Lower leg skin (tissue), 4 donors: Measurements from ENCODE around the gene E2F7. TPM values are rescaled to one million over a fixed set of nuclear protein-coding genes. Genes with fewer than 3 reads are reported as not detected.

Experiments used
- DNase-seq, 2 donors: peaks; one replicate each; pipeline ENCODE4 v3.0.0-alpha.2; 2019; ENCODE audit warnings: low spot score in 2 of 2
- H3K4me3 ChIP-seq: fragments of 200-600 bp; sonication (generic); 2 replicates; pipeline ENCODE4 v1.5.1; 2017; ENCODE audit warnings: mild to moderate bottlenecking, low read depth; ENCODE audit not compliant: poor library complexity, severe bottlenecking
- POLR2A ChIP-seq, 2 donors: fragments of 450-650 bp; IDR thresholded peaks; one replicate each; pipeline ENCODE4 v1.6.1; 2016 to 2017; ENCODE audit warnings: antibody characterized with exemption in 2 of 2, mild to moderate bottlenecking in 1 of 2, moderate library complexity in 1 of 2
- WGBS, 2 donors: methylation state at CpG; one replicate each; pipeline ENCODE4 v1.1.5; 2018; 5-methylcytosine and 5-hydroxymethylcytosine counted together
- intact Hi-C: fragments of 100-400 bp; cut with DNase I; formaldehyde crosslinking; loops from one replicate; pipeline ENCODE4 v1.15.0; 2023; ENCODE audit warnings: low total_unique reads
- total RNA-seq, 4 donors: library from RNA; depleted of rRNA; stranded (reverse); fragments of >200 nt; gene quantifications; one replicate each; pipeline ENCODE4 v1.1.0, GENCODE V29; 2016
- TF ChIP-seq, protein P1 (sequence below), 3 donors: fragments of 450-650 bp; IDR thresholded peaks; one replicate each; pipeline ENCODE4 v1.5.1; 2016; ENCODE audit warnings: antibody characterized with exemption in 3 of 3, mild to moderate bottlenecking in 3 of 3, moderate library complexity in 2 of 3

E2F7 gene
- total RNA-seq, 4 donors from 2014 or later, result 0.71 to 2.0 (median 1.5) TPM

DNA sequence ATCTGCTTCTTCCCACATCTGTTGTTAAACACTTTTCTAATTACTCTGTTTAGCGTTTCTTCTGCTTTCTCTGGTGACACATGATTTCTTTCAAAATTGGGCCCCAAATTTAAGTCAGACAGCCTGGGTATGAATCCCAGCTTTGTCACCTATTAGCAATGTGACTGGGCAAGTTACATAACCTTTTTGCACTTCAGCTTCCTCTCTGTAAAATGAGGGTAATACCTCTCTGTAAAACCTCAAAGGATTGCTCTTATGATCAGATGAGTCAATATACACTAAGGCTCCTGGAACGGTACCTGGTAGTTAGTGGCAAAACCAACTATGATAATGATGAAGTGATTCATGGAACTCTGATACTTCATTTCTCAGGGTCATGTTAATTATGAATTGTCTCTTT, 33.0 kb downstream of the E2F7 start:
- H3K4me3 ChIP-seq, result no peak overlapping the region
- 76 to 79% methylated on average over 2 of the region's 2 CpGs for WGBS, 2 donors
- intact Hi-C loops, result no loop called here
- no peak for DNase-seq
- no peak for TF ChIP-seq POLR2A (IDR thresholded peaks at IDR 0.05)
- TF ChIP-seq, protein P1, sequence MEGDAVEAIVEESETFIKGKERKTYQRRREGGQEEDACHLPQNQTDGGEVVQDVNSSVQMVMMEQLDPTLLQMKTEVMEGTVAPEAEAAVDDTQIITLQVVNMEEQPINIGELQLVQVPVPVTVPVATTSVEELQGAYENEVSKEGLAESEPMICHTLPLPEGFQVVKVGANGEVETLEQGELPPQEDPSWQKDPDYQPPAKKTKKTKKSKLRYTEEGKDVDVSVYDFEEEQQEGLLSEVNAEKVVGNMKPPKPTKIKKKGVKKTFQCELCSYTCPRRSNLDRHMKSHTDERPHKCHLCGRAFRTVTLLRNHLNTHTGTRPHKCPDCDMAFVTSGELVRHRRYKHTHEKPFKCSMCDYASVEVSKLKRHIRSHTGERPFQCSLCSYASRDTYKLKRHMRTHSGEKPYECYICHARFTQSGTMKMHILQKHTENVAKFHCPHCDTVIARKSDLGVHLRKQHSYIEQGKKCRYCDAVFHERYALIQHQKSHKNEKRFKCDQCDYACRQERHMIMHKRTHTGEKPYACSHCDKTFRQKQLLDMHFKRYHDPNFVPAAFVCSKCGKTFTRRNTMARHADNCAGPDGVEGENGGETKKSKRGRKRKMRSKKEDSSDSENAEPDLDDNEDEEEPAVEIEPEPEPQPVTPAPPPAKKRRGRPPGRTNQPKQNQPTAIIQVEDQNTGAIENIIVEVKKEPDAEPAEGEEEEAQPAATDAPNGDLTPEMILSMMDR (IDR thresholded peaks at IDR 0.05), result no peak

DNA sequence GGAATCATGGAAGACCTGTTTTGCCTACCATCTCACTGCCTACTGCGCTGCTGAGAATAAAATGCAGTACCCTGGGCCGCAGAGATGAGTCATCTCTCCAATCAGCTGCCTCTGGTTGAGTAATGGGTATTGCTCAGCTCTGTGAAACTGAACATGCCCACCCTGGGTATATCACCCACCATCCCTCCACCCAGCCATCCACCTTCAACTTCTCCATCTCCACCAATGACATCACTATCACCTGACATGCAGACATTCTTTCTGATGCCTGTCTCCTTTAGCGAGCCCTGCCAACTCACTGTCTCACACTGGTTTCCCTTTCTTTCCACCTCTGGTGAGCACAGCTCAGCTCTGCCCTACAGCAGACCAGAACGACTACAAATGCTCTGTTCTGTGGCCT, 33.6 kb downstream of the E2F7 start:
- no peak for DNase-seq
- H3K4me3 ChIP-seq, result no peak overlapping the region
- intact Hi-C loops, result no loop called here
- TF ChIP-seq POLR2A (IDR thresholded peaks at IDR 0.05), result no peak
- TF ChIP-seq, protein P1 (IDR thresholded peaks at IDR 0.05), result no peak
- WGBS, 2 donors, result 91 to 92% methylated on average over 4 of the region's 4 CpGs

DNA sequence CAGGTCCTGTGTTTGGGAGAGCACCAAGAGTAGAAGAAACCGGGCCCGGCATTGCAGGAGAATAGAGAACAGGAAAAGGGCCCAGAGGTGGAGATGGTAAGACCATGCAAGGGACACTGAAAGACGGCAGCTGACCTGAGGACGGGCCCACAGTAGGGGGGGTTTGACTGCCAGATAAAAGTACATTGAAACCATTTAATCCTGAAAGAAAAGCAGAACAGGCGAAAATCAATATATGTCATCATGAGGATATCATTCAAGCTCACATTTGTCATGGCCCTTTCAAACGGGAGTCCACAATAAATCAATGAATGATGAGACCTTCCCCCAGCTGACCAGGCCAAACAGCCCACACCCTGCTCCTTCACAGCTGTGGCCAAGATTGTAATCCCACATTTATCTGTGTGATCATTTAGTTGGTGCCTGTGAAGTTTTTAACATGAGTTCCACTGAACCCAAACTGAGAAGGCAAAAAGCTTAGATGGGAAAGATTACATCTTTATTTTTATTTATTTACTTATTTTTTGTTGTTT, 39.5 kb downstream of the E2F7 start:
- WGBS, 2 donors, result 84 to 89% methylated on average over 6 of the region's 6 CpGs
- intact Hi-C loops, result no loop called here
- TF ChIP-seq POLR2A (IDR thresholded peaks at IDR 0.05), result no peak
- TF ChIP-seq, protein P1 (IDR thresholded peaks at IDR 0.05), result no peak
- no peak overlapping the region for H3K4me3 ChIP-seq
- DNase-seq, result no peak

DNA sequence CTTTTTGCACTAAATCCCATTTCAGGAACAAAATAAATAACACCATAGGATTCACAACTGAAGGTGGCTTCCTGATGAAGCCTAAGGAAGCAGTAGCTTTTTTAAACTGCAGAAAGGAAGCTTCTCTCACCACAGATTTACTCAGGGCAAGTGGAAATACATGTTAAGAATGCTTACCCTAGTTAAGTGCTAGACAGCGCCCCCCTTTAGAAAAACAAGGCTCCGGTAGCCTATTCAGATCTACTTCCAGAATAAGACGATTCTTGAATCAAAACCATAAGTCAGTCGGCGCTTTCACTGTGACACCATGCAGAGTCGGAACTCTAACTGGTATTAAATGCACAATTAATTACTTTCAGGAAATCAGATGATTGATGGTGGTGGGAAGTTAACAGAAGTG, 41.9 kb downstream of the E2F7 start:
- TF ChIP-seq POLR2A (IDR thresholded peaks at IDR 0.05), result no peak
- TF ChIP-seq, protein P1 (IDR thresholded peaks at IDR 0.05), result no peak
- 82 to 90% methylated on average over 6 of the region's 6 CpGs for WGBS, 2 donors
- no peak for DNase-seq
- H3K4me3 ChIP-seq, result no peak overlapping the region
- intact Hi-C loops, result no loop called here

DNA sequence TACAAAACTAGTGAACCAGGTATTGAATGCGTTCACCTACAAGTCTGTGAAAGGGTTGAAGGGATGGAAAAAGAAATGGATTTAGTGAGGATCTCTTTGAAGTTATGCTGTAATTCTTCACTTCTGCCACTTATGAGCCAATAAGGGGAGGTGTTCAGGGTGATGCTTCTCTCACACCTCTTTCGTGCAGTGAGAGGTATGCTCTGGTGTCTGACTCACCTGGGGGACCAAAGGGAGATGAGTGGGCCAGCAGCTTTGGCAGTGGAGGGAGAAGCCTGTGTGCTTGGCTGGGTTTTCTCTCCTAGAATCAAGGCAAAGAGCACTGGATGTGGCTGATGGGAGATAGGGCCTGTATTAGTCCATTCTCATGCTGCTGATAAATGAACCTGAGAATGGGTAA, 45.4 kb downstream of the E2F7 start:
- no peak overlapping the region for H3K4me3 ChIP-seq
- WGBS, 2 donors, result 89 to 98% methylated on average over 2 of the region's 2 CpGs
- TF ChIP-seq POLR2A (IDR thresholded peaks at IDR 0.05), result no peak
- TF ChIP-seq, protein P1 (IDR thresholded peaks at IDR 0.05), result no peak
- DNase-seq, result no peak
- intact Hi-C loops, result no loop called here

DNA sequence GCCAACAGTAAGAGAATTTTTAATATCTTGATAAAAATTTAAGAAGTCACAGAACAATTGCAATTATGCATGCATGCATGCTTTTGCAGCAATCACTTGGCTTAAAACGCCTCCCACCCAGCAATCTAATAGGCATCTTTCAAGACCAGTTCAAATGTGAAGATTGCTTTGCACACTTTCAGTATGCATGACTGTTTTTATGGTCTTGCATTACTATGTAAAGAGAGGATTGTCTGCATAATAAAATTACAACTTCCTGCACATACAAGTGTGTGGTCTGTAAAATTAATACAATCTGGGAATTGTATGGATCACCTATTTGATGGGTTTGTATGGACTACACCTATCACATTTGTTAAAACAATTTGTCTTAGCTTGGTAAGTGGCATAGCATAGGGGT, 48.8 kb downstream of the E2F7 start:
- TF ChIP-seq, protein P1 (IDR thresholded peaks at IDR 0.05), result no peak
- TF ChIP-seq POLR2A (IDR thresholded peaks at IDR 0.05), result no peak
- WGBS, 2 donors, result 78 to 92% methylated on average over 1 of the region's 1 CpG
- no peak for DNase-seq
- no peak overlapping the region for H3K4me3 ChIP-seq
- intact Hi-C loops, result no loop called here
